Colonic mucosa (tissue), 4 donors: ENCODE data around the gene APBA3. TPM values are rescaled to one million over a fixed set of nuclear protein-coding genes. Genes with fewer than 3 reads are reported as not detected.

Experiments
- DNase-seq: peaks from one replicate; pipeline ENCODE4 v3.0.0-alpha.2; 2020
- H3K27ac ChIP-seq: fragments of 200-600 bp; one replicate; pipeline ENCODE4 v1.8.0; 2021
- H3K27me3 ChIP-seq: fragments of 200-600 bp; one replicate; pipeline ENCODE4 v1.8.0; 2021
- H3K36me3 ChIP-seq: fragments of 200-600 bp; one replicate; pipeline ENCODE4 v1.8.0; 2021
- H3K4me1 ChIP-seq: fragments of 200-600 bp; one replicate; pipeline ENCODE4 v1.8.0; 2021; ENCODE audit warnings: mild to moderate bottlenecking
- H3K4me3 ChIP-seq: fragments of 200-600 bp; one replicate; pipeline ENCODE4 v1.8.0; 2021
- H3K9ac ChIP-seq, 2 donors: one replicate each; pipeline ENCODE4 v1.7.0; 2013; ENCODE audit warnings: control low read depth in 2 of 2, low read depth in 2 of 2, low read length in 2 of 2
- H3K9me3 ChIP-seq: fragments of 200-600 bp; one replicate; pipeline ENCODE4 v1.8.0; 2021
- CTCF ChIP-seq: fragments of 200-600 bp; IDR thresholded peaks from one replicate; pipeline ENCODE4 v1.8.0; 2022; ENCODE audit warnings: antibody characterized with exemption, mild to moderate bottlenecking
- intact Hi-C: fragments of 100-400 bp; cut with DNase I; formaldehyde crosslinking; loops from one replicate; pipeline ENCODE4 v1.14.1; 2022
- total RNA-seq, 2 donors: library from RNA; stranded (reverse); fragmentation: NEBNext Ultra II Directional in 1 of 2; extraction: Animal tissue kit (Norgen Biotek cat#: 25700) in 1 of 2; gene quantifications; one replicate each; pipeline ENCODE4 v1.2.1, GENCODE V29; 2021
- donor health status: healthy.
- donor health status: DM: no; HTN: no; CAD: no.
- donor health status: DM: no; HTN: no; CAD: no.

Gene APBA3
- total RNA-seq, 2 donors from 2014 or later, result 21.0 to 29.3 TPM

- Histone ChIP-seq H3K27me3 (no peaks in the 10 kb centered on the region), H3K9me3 (no peaks in the 10 kb centered on the region), H3K27ac (no peak overlapping the region), H3K4me3 (no peak overlapping the region), H3K9ac (no peak overlapping the region), H3K36me3 (peaks cover 10% of the 10 kb centered on the region), H3K4me1 (no peaks in the 10 kb centered on the region)
- no peak for DNase-seq
- TF ChIP-seq CTCF, result no peak
- intact Hi-C loops, result no loop called here
Observed at GRCh38 chr19:3753631-3754410, 7.7 kb downstream of the APBA3 start.

- TF ChIP-seq CTCF, result no peak
- no peak overlapping the region for H3K27ac ChIP-seq
- H3K9me3 ChIP-seq, result no peaks in the 10 kb centered on the region
- intact Hi-C loops, result no loop called here
- no peaks in the 10 kb centered on the region for H3K27me3 ChIP-seq
- no peak overlapping the region for H3K9ac ChIP-seq
- DNase-seq, result no peak
- H3K4me3 ChIP-seq, result no peak overlapping the region
- no peaks in the 10 kb centered on the region for H3K4me1 ChIP-seq
- H3K36me3 ChIP-seq, result peaks cover 10% of the 10 kb centered on the region
Observed at GRCh38 chr19:3752492-3752891, 9.0 kb downstream of the APBA3 start.

GRCh38 chr19:3751236-3751635 is 10.3 kb downstream of the APBA3 start:
- no peak overlapping the region for H3K9ac ChIP-seq
- no peaks in the 10 kb centered on the region for H3K27me3 ChIP-seq
- no peak for TF ChIP-seq CTCF
- DNase-seq, result no peak
- H3K27ac ChIP-seq, result no peak overlapping the region
- peaks cover 10% of the 10 kb centered on the region for H3K36me3 ChIP-seq
- H3K4me3 ChIP-seq, result no peak overlapping the region
- no peaks in the 10 kb centered on the region for H3K4me1 ChIP-seq
- intact Hi-C loops, result no loop called here
- no peaks in the 10 kb centered on the region for H3K9me3 ChIP-seq

- no peak overlapping the region for H3K27ac ChIP-seq
- H3K4me3 ChIP-seq, result no peak overlapping the region
- TF ChIP-seq CTCF, result no peak
- DNase-seq, result no peak
- intact Hi-C loops, result no loop called here
- no peaks in the 10 kb centered on the region for H3K27me3 ChIP-seq
- H3K9ac ChIP-seq, result no peak overlapping the region
- H3K36me3 ChIP-seq, result peaks cover 10% of the 10 kb centered on the region
- no peaks in the 10 kb centered on the region for H3K4me1 ChIP-seq
- H3K9me3 ChIP-seq, result no peaks in the 10 kb centered on the region
Observed at GRCh38 chr19:3750211-3750610, 11.3 kb downstream of the APBA3 start.

GRCh38 chr19:3748965-3749364 is 12.5 kb downstream of the APBA3 start:
- no peak overlapping the region for H3K27ac ChIP-seq
- no peak for DNase-seq
- no peaks in the 10 kb centered on the region for H3K4me1 ChIP-seq
- no peak overlapping the region for H3K4me3 ChIP-seq
- no peaks in the 10 kb centered on the region for H3K27me3 ChIP-seq
- no peaks in the 10 kb centered on the region for H3K9me3 ChIP-seq
- no peak for TF ChIP-seq CTCF
- H3K36me3 ChIP-seq, result peaks cover 10% of the 10 kb centered on the region
- intact Hi-C loops, result no loop called here
- no peak overlapping the region for H3K9ac ChIP-seq
